Glomerular visceral epithelial cell (primary cell): ENCODE measurements around the gene FOSL2.
A peak's percentile ranks its signal among the peaks of the same experiment; 100 is the strongest.
"Not testable (repeated sequence)": the region's sequence is repeated elsewhere in the genome, so short reads cannot be mapped to it uniquely, and the experiment has no call there.

Source experiments
- DNase-seq: peaks from one replicate; pipeline ENCODE4 v3.0.0-alpha.2; 2016; ENCODE audit errors: extremely low spot score

Gene FOSL2

DNA sequence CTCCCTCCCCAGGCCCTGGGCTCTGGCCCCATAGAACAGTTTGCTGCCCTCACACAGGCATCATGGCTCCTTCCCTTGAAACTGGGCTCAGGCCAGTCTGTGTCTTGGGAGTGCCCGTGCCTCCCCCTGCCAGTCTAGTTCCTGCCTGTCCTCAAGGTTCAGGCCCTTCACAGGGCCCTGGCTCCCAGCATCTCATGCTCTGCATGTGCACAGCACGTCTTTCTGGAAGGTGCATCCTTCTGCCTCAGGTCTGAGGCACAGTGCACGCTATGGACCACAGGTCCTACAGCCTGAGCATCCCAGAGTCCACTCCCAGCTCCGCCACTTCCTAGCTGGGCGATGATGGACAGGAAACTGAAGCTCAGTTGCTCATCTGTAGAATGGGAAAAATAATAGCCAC, 35.6 kb upstream of the FOSL2 start:
- peak; percentile 18 for DNase-seq

DNA sequence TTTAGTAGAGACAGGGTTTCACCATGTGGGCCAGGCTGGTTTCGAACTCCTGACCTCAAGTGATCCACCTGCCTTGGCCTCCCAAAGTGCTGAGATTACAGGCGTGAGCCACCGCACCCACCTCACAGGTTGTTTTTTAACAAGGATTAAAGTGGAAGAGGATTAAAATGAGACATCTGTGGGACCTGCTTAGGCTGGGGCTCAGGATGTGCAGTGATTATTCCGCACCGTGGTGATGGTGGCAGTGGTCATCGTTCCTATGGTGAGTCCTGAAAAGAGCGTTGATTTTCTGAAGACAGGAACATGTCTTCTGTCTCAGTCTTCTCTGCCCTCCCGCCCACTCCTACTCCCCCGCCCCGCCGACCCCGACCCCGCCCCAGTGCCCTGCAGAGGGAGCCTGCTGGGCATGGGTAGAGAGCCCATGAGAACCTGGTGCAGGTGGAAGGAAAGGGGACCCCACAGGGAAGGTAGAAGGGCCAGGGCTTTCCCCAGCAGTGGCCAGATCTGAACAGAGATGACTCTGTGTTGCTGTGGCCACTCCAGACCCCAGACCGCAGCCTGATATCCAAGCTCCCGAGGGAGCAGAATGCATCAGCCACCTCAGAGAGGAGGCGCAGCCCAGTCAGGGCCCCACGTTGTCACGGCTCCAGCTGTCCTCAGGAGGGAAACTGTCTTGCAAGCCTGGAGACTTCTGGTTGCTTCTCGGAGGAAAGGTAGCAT, 34.5 kb upstream of the FOSL2 start:
- DNase-seq: no peak

GRCh38 chr2:28358668-28359201, 33.9 kb upstream of the FOSL2 start:
- DNase-seq: no peak

GRCh38 chr2:28359222-28360057, 33.2 kb upstream of the FOSL2 start:
- DNase-seq: peak; percentile 87

DNA sequence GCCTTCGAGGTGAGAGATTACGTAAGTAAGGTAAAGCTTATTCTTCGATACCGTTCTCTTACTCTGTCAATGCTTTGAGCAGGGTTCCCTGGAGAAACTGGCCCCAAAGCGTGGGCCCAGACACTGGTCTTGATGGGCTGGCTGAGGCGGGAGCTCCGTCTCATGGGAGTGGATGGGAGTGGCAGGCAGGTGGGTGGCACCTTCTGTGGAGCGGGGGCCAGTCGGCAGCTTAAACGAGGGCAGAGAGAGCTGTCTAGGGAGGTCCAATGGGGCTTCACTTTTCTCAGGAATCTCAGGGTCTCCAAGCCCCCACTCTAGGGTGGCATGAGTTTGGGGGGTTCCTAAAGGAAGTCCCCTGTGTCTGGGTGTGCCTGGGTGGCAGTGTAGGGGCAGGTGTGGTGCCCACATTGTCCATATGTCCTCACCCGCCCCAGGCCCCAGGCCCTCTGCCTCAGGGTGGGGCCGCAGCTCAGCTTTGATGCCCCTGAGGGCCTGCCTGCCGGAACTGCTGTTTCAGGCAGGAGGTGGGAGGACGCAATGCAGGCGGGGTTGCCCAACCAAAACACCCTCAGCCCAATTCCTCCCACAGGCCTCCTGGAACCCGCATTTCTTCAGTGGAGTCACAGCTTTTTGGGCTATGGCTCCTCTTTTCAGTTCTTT, 32.5 kb upstream of the FOSL2 start:
- no peak for DNase-seq

DNA sequence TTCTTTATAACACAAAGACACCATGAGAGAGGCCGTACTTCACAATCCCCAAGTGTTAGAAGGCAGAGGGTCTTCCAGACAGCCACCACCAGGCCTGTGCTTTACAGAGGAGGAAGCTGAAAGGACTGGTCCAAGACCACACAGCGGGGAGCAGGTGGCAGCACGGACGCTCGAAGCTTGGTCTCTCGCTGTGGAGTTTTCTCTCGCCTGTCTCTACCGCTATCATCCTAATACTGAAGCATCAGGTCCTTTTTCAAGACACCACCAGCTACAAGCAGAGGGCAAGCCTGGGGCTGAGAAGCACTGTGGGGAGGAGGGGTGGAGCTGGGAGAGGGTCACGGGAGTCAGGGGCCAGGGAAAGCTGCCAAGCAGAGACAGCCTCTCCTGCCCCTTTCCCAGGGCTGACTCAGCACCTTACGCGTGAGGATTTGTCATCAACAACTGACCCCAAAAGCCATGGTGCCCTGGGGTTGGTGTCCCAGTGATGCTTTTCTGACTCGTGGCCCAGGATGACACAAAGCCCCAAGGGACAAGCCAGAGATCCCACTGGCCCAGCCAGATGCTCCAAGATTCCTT, 31.9 kb upstream of the FOSL2 start:
- peak; percentile 70 for DNase-seq

GRCh38 chr2:28361991-28362710, 30.5 kb upstream of the FOSL2 start:
- DNase-seq: no peak

DNA sequence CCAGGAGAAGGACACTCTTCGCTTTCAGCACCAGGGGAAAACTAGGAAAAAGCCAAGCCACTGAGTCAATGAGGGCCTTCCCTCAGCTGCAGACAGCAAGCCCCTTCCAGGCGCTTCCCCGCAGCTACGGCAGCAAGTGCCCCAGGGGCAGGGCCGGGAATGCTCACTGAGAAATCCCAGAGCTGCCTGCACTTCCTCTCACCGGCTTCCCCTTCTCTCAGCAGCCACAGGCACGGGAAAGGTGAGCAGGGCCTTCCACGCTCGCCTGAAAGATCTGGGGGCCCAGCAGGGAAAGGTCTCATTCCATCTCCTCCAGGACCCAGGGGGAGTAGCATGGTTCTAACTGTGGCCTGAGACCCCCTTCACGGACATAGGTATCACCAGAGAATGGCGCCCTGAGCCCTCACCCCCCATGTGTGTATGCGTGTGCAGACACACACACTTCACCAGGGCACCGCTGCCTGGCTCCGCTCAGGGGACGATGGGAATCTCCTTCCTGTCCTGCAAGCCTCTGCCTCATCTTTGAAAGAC, 29.6 kb upstream of the FOSL2 start:
- no peak for DNase-seq

GRCh38 chr2:28363686-28364280, 28.9 kb upstream of the FOSL2 start:
- DNase-seq: no peak

- DNase-seq: peak; percentile 33
These were observed 28.0 kb upstream of the FOSL2 start for GRCh38 chr2:28364610-28365009.

- no peak for DNase-seq
These were observed 27.5 kb upstream of the FOSL2 start for GRCh38 chr2:28365158-28365557.

- no peak for DNase-seq
These were observed 26.5 kb upstream of the FOSL2 start for GRCh38 chr2:28366149-28366495.

DNA sequence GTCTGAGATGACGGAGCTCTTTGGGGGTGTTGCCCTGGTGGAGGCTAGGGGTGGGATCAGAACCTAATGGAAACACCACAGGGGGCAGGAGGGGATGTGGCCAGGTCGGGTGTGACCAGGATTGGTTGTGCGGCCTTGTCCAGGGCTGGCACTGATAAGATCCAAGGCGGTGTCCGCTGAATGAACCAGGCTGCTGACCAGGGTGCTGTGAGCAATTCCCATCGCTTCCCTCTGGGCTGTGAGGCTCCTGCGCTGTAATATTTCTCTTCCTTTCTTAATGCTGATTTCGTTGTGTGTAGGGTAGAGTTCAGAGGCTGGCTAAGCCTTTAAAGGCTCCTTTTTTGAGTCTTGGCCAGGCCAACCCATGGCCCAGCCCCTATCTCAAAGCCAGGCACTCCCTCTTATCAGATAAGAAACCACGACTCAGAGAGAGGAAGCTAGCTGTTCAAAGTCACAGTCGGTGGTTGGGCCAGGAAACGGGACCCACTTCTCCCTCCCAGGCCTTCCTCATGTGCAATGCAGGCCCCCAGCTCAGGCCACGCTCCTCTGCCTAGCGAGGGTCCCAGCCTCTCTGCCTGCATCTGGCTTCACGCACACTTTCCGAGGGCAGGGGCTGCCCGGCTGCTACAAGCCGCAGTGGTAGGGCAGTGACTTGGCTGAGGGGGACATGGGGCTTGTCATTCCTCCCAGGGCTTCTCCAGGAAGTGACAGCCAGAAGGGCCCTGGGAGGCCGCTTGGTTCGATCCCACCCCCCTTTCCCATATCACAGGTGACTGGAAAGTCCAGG, 26.0 kb upstream of the FOSL2 start:
- no peak for DNase-seq

DNA sequence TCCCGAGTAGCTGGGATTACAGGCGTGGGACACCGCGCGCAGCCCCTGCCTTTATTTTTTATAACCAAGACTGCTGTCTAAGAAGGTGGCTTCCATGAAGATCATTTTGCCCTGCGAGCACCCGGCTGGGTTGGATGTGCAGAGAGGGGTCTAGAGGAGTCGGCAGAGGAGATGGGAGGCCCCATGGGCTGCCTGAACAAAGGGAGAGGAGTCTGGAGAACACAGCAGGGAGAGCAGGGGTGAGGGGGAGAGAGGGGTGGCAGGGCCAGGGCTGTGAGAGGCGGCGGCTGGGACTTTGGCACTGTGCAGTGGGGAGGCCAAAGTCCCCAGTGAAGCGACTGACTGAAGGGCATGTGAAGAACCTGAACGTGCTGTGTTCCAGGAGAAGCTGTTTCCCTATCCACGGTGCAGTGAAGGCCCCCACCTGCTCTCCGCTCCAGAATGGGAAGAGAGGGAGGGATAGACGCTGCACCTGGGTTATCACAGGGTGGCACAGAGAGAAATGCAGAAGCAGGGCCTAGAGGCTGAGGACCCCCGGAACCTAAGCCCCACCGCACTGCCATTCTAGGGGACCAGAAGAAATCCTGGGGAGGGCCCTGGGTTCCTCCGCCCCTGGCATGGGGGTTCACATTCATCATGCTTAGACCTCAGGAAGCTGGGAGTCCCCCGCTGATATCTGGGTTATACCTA, 24.8 kb upstream of the FOSL2 start:
- no peak for DNase-seq

GRCh38 chr2:28368357-28368798, 24.3 kb upstream of the FOSL2 start:
- DNase-seq: no peak

DNA sequence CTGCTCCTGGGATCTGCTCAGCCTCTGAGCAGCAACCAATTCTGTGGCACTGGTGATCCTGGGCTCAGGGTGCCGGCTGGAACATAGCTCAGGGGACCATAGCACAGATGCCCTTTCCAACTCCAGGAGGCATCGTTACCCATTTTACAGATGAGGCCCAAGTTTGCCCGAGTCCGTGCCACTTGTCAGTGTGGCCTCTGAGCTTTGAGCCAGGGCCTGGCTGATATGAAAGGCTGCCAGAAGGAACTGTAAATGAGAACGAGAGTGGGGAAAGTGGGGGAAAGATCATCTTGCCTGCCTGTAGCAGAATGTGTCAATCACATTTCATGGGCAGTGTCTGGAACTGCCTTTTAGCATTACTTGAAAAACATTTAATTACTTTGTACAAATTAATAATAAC, 23.3 kb upstream of the FOSL2 start:
- no peak for DNase-seq

DNA sequence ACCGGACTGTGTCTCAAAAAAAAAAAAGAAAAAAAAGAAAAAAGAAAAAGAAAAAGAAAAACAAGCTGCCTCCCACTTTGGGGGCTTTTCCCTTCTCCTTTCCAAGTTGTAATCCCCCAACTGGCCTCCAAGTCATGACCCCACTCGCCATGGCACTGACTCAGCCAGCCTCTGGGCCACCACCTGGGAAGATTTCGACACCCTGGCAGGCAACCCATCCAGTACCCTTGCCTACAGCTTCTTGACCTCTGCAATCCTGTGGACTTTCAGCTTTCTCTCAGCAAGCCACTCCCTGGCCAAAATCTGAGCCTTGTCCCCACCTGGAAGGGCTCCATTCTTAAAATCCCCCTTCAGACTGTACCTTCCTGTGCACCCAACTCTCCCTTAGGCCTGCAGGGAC, 22.3 kb upstream of the FOSL2 start:
- peak; percentile 8 for DNase-seq

GRCh38 chr2:28371728-28372127, 20.9 kb upstream of the FOSL2 start:
- DNase-seq: not testable (repeated sequence)

GRCh38 chr2:28373854-28374253, 18.8 kb upstream of the FOSL2 start:
- no peak for DNase-seq
